Occipital lobe (tissue), 2 donors: ENCODE measurements around the gene TTBK1. TPM values are rescaled to one million over a fixed set of nuclear protein-coding genes. Genes with fewer than 3 reads are reported as not detected.

ENCODE experiments used
- DNase-seq: peaks from one replicate; lab custom pipeline; 2025; lab: John Stamatoyannopoulos, UW
- total RNA-seq: library from RNA; depleted of rRNA; stranded (reverse); fragments of >200 nt; gene quantifications from one replicate; pipeline ENCODE4 v1.2.3, GENCODE V29; 2014

Gene TTBK1
- total RNA-seq: 13.1 TPM

DNA sequence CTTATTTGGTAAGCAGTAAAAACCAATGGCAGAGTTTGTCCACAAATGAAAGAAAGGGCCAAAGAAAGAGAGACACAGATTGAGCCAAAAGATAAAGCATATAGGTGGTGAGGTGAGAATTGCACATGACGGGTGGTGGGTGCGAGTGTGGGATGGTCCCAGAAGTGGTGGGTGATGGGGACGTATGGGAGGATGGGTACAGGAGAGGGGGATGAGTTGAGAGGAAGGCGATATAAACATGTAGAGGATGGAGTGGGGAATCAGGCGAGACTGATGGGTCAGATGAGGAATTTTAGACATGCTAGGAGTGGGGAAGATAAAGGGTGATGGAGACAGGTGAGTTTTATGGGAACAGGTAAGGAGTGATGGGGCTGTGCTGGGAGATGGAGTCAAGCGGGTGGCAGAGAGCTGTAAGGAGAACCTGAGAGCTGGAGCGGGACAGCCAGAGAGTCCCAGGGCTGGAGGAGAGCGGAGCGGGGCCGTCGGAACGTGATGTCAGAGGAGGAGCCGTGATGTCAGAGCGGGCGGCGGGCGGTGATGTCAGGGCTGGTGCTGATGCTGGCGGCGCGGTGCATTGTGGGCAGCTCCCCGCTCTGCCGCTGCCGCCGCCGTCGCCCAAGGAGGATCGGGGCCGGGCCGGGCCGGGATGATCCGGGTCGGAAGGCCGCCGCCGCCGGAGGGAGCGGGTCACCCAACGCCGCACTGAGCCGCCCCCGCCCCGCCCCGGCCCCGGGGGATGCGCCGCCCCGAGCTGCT is at the start of gene TTBK1:
TTBK1 (plus strand) TSS at position 574 of the 756 bp plus-strand sequence. CDS start 3,180 bp downstream, outside the sequence.
- peak; percentile 54 for DNase-seq

DNA sequence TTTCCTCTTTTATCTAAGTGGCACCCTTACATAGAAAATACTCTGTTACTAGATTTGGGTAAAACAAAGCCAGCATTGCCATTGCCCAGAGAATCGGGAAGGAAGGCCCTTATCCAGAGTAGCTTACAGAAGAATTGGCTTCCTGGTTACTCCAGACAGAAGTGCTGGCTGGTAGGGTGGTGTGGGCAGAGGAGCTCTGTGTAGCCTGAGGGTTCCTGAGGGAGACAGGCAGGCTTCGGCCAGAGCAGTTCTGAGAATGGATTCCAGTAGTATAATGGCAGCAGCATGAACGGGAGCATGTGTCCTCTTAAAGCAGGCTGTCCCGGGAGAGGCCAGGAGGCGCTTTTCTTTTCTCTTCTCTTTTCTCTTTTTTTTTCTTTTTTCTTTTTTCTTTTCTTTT is 49.4 kb upstream of the TTBK1 start:
- DNase-seq: no peak

DNA sequence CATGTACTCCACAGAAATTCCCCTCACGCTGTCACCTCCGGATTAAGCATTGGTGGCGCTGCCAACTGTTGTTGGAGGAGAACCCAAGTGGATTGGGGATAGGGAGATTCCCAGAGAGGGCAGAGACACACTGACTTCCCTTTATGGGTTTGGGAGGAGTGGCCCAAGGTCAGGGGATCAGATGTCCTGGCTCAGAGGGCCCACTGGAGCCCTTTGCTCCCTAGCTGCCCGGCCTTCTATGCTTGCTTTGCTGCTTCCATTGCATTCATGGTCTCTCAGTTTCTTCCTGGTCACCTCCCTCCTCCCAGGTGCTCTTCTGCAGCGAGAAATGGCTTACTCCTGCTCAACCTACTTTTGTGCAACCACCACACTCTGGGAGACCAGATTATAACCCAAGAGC is 46.9 kb upstream of the TTBK1 start:
- DNase-seq: no peak

DNA sequence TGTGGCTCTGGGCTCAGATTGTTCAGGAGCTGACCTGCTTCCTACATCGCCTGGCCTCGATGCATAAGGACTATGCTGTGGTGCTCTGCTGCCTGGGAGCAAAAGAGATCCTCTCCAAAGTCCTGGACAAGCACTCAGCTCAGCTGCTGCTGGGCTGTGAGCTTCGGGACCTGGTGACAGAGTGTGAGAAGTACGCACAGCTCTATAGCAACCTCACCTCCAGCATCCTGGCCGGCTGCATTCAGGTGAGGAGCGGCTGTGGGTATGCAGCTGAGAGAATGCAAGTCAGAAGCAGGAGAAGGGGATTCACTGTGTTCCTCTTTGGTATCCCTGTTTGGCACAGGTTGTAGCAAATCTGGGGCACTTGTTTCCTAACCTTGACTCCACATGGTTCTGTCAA is 43.4 kb upstream of the TTBK1 start:
- DNase-seq: no peak

DNA sequence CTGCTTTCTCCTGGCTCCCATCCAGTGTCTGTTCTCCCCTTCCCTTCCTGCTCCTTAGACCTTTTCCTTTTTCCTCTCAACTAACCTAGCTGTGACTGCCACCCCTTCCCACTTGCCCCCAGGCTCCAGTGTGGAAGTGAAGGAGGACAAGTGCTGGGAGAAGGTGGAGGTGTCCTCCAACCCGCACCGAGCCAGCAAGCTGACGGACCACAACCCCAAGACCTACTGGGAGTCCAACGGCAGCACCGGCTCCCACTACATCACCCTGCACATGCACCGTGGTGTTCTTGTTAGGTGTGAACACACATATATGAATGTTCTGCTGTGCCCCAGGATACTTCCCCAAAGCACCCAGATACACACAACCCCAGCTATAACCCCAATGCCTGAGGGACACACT is 42.7 kb upstream of the TTBK1 start:
- no peak for DNase-seq

DNA sequence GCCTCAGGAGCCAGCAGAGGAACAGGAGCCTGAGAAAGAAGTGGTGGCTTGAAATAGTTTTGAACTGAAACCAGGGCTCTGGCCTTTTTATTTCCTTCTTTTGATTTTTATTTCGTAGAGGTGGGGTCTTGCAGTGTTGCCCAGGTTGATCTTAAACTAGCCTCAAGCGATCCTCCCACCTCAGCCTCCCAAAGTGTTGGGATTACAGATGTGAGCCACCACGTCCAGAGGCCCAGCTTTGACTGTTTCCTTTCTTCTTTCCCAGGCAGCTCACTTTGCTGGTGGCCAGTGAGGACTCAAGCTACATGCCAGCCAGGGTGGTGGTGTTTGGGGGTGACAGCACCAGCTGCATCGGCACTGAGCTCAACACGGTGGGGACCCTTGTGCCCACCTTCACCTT is 40.8 kb upstream of the TTBK1 start:
- DNase-seq: no peak

DNA sequence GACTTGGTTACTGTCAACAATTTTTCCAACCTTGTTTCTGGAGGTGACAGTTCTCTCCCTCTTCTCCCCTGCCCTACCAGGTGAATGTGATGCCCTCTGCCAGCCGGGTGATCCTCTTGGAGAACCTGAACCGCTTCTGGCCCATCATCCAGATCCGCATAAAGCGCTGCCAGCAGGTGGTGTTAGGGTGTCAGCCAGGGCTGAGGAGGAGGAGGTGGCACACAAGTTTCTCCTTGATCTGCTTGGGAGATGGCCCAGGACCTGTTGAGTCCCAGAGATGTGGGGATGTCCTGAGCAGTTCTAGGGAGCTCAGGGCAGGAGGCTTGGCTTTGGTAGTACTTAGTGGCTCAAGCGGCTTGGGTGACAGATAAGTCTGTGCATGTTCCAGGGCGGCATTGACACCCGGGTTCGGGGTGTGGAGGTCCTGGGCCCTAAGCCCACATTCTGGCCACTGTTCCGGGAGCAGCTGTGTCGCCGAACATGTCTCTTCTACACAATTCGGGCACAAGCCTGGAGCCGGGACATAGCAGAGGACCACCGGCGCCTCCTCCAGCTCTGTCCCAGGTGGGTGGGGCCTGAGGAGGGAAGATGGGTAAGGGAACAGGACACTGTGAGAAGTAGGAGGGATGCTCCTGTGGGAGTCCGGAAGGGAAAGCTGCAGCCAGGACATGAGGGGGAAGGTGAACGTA is 40.1 kb upstream of the TTBK1 start:
- DNase-seq: no peak

DNA sequence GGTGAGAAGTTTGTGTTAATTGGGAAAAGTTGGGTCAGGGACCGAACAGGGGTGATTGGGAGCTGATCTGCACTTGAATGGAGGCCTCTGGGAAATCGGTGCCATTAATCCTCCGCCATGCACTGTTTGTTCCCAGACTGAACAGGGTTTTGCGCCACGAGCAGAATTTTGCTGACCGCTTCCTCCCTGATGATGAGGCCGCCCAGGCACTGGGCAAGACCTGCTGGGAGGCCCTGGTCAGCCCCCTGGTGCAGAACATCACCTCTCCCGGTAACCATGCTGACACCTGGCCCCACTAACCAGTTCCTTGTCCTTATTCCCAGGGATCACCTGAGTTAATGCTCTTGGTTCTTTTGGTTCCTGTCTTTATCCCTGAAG is 39.6 kb upstream of the TTBK1 start:
- DNase-seq: no peak

DNA sequence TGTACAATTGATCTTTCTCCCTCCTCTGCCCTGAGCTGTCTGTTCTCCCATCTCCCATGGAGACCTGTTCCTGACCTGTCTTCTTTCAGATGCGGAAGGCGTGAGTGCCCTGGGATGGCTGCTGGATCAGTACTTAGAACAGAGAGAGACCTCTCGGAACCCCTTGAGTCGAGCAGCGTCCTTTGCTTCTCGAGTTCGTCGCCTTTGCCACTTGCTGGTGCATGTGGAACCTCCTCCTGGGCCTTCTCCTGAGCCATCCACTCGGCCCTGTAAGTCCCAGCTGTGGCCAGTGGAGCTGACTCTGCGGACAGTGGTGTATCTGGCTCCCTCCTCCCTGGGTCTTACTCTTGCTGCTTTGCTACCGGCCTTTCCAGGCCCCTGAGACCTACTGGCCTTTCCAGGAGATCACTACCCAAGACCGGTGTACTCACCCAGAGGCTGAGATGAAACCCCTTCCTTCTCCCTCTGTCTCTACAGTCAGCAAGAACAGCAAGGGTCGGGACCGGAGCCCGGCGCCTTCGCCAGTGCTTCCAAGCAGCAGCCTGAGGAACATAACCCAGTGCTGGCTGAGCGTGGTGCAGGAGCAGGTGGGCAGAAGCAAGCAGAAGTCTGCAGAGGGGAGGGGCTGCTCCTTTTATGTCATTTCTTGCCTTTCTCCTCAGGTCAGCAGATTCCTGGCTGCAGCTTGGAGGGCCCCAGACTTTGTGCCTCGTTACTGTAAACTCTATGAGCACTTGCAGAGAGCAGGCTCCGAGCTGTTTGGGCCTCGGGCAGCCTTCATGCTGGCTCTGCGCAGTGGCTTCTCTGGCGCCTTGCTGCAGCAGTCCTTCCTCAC is 38.8 kb upstream of the TTBK1 start:
- DNase-seq: no peak

DNA sequence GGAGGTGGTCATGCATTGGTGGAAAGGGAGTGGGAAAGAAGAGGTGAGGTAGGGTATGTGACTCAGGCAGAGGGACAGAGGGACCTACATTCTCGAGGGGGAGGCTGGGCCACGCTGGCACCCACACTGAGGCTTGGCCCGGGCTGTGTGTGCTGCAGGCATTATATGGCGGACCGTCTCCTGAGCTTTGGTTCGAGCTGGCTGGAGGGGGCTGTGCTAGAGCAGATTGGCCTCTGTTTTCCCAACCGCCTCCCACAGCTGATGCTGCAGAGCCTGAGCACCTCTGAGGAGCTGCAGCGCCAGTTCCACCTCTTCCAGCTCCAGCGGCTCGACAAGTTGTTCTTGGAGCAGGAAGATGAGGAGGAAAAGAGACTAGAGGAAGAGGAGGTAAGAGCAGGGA is 37.4 kb upstream of the TTBK1 start:
- DNase-seq: no peak

DNA sequence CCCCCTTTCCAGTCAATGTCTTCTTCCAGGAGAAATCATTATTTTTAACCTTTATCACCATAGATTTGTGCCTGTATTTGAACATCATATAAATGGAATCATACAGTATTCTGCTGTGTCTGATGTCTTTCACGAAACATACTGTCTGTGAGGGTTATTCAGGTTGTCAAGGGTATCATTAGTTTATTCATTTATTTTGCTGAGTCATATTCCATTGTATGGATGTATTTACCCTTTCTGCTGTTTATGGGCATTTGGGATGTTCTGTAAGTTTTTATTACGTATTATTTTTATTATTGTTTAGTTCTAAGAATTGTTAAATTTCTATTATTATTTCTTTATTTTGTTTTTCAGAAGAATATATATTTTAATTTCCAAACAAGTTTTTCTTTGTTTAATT is 36.0 kb upstream of the TTBK1 start:
- DNase-seq: no peak

DNA sequence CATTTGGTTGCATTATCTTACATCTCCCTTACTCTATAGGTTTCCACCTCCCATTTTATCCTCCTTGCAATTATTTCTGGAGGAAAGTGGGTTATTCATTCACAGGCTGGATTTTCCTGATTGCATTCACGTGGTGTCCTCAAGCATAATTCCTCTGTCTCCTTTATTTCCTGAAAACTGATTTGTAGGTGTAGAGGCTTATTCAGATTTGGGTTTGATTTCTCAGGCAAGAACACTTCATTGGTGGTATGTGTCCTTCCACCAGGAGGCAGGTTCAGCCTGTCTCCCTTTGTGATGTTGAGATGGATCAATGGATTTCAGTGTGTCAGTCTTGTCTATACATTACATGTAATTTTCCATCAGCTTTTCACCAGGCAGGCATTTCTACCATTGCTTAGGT is 31.3 kb upstream of the TTBK1 start:
- no peak for DNase-seq

DNA sequence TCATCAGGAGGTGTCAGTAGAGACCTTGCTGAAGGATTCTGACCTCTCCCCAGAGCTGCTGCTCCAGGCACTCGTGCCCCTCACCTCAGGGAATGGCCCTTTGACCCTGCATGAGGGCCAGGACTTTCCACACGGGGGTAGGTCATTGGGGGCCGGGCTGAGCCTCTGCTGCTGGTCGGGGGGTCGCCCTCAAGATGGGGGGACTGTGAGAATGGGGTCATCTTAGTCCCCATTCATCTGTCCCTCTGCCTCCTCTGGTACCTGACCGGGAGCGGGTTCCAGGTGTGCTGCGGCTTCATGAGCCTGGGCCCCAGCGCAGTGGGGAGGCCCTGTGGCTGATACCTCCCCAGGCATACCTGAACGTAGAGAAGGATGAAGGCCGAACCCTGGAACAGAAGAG is 29.9 kb upstream of the TTBK1 start:
- DNase-seq: no peak

DNA sequence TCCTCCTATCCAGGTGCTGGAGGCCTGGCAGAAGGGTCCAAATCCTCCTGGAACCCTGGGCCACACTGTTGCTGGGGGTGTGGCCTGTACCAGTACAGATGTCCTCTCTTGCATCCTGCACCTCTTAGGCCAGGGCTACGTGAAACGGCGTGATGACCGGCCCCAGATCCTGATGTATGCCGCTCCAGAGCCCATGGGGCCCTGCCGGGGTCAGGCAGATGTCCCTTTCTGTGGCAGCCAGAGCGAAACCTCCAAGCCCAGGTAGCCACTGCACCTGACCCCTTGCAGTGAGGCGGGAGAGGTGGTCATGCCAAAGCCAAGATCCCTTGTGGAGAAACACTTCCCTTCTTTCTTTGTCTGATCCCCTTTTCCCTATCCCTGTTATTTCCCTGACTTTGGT is 28.2 kb upstream of the TTBK1 start:
- DNase-seq: no peak

DNA sequence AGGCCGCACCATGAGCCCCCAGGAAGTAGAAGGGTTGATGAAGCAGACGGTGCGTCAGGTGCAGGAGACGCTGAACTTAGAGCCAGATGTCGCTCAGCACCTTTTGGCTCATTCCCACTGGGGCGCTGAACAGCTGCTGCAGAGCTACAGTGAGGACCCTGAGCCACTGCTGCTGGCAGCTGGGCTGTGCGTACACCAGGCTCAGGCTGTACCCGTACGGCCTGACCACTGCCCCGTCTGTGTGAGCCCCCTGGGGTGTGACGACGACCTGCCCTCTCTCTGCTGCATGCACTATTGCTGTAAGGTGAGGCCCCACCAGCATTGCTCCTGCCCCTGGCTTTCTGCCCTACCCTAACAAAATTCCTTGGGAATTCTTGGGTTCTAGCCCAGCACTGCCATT is 27.1 kb upstream of the TTBK1 start:
- DNase-seq: no peak

DNA sequence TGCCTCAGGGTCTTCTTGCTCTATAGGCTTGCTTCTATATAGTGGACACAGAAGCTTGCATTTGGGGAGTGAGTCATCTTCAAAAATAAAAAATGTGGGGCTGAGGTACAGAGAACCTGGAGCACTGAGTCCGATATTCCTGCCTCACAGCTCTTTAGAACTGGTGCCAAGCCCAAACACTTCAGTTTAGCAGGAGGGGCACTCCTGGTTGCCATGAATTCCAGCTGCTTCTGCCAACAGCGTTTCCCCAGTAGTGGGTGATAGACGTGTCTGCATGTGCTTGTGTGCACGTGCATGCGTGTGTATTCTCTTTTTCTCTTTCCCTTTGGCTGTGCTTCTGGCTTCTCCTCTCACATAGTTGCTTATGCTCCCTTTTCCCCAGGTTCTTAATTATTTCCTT is 25.9 kb upstream of the TTBK1 start:
- DNase-seq: no peak

DNA sequence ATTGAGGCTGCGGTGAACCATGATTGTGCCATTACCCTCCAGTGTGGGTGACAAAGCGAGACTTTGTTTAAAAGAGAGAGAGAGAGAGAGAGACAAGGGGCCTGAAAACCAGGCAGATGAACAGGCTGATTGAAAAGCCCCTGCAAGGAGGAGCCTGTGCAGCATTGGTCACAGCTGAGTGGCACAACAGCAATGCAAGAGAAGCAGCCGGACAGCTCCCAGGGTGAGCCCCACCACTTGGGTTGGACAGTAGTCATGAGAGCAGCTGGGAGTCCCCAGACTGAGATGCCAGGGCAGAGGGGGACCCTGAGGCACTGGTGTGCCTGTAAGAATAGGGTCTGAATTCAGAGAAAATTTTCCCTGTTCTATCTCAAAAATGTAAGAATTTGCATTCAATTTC is 24.2 kb upstream of the TTBK1 start:
- no peak for DNase-seq

DNA sequence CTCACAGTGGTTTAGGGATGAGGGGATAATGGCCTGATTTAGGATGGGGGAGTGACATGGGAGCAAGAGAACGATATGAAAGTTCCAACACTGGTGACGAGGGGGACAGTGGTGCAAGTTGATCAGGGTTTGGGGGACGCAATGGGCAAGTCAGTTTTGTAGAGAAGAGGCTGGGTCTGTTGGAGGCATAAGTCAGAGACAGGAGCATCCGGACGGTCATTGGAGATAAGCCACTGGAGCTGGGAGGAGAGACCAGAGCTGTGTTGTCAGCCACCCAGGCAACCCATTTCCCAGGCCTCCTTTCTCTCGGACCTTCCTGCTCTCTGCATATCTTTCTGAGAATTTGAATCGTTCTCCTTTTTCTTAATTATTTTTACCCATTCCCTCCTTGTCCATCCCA is 23.5 kb upstream of the TTBK1 start:
- no peak for DNase-seq

DNA sequence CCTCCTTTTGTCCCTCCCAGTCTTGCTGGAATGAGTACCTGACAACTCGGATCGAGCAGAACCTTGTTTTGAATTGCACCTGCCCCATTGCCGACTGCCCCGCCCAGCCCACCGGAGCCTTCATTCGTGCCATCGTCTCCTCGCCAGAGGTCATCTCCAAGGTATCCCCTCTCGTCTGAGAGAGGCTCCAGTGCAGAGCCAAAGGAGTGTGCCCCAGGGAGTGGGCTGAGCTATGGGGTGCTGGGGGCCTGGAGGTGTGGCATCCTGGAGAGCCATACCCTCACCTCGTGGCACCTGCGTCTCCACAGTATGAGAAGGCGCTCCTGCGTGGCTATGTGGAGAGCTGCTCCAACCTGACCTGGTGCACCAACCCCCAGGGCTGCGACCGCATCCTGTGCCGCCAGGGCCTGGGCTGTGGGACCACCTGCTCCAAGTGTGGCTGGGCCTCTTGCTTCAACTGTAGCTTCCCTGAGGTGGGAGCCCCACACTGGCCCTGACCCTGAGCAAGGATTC is 22.8 kb upstream of the TTBK1 start:
- DNase-seq: no peak

DNA sequence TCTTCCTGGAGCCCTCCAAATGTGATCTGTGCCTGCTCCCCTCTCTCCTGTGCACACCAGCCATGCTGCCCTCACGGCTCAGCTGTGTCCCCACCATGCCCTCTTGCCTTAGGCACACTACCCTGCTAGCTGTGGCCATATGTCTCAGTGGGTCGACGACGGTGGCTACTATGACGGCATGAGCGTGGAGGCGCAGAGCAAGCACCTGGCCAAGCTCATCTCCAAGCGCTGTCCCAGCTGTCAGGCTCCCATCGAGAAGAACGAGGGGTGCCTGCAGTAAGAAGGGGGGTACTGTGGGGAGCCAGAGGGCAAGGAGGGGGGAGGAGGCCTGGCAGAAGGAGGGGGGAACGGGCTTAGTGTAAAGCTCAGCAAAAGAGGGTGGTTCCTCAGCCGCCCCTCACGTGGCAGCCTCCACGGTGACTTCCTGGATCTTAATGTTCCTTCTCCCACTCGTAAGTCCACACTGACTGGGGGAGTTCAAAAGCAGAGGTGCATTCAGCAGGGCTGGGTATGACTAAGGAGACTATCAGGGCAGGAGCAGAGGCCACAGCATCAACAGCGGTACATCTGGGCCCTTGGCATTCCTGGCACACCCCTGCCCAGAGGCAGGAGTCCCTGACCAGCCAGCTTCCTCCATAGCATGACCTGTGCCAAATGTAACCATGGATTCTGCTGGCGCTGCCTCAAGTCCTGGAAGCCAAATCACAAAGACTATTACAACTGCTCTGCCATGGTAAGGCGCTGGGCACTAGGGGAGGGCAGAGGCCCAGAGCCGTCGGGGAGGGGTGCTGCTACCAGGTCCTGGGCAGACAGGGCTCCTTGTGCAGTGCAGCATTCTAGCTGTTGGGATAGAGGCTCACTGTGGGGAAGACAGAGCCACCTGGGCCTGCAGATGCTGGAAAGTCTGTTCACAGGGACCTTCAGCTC is 22.0 kb upstream of the TTBK1 start:
- no peak for DNase-seq

DNA sequence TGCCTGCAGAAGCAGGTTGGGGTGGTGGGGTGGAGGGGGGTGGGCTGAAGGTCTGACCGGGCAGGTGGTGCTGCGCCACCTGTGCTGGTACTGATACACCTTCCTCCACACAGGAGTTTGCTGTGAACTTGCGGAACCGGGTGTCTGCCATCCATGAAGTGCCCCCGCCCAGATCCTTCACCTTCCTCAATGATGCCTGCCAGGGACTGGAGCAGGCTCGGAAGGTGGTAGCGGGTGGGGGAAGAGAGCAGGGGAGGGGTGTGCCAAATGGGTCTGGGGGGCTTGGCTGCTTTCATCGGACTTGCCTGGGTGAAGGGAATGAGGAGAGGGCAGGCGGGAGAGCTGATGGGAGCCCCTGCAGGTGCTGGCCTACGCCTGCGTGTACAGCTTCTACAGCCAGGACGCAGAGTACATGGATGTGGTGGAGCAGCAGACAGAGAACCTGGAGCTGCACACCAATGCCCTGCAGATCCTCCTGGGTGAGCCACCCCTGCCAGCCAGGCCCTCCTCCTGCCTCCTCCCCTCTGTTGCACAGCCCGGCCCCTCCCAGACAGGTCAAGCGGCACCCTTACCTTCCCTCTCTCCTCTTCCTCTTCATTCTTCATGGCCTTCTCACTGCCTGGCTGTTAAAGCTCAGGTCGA is 20.7 kb upstream of the TTBK1 start:
- DNase-seq: no peak
